ENCODE measurements around the gene CSF2.
A peak's percentile ranks its signal among the peaks of the same experiment; 100 is the strongest.

Gene CSF2

GRCh38 chr5:132064738-132065331 lies 8.8 kb upstream of the CSF2 start:
- Histone ChIP-seq H3K9me3 (ENCODE audit: control insufficient read depth, low read length) (no peaks in the 10 kb centered on the region), H3K4me3 (ENCODE audit: insufficient read depth in 1 of 2, low read depth in 1 of 2, low read length in 2 of 2) (no peak overlapping the region), H2BK12ac (ENCODE audit: low read length in 2 of 2) (no peak overlapping the region), H3K36me3 (ENCODE audit: control insufficient read depth in 1 of 2, insufficient read depth in 2 of 2, low read depth in 1 of 2, low read length in 2 of 2) (no peaks in the 10 kb centered on the region), H3K14ac (ENCODE audit: low read length in 2 of 2) (no peak overlapping the region), H3K23ac (ENCODE audit: low read length in 2 of 2) (no peak overlapping the region), H3K4me2 (ENCODE audit: low read length, poor library complexity, severe bottlenecking) (no peak overlapping the region), H2BK120ac (ENCODE audit: low read depth, low read length) (no peak overlapping the region), H2BK5ac (ENCODE audit: low read depth, low read length, poor library complexity, severe bottlenecking) (no peak overlapping the region), H3K4me1 (ENCODE audit: control insufficient read depth, insufficient read depth, low read depth, low read length) (peaks cover 4% of the 10 kb centered on the region), H3K18ac (ENCODE audit: low read depth in 1 of 2, low read length in 2 of 2) (peak overlapping the region in 1 of 2 experiments; percentile 55), H3K9ac (ENCODE audit: low read length) (no peak overlapping the region), H3K79me1 (replicated peaks; ENCODE audit: low read length, poor library complexity, severe bottlenecking) (no peaks in the 10 kb centered on the region), H3K4ac (ENCODE audit: low read depth in 1 of 2, low read length in 2 of 2) (no peak overlapping the region), H2BK15ac (ENCODE audit: low read depth, poor library complexity, severe bottlenecking) (no peak overlapping the region), H3K27me3 (ENCODE audit: control insufficient read depth in 1 of 2, insufficient read depth in 1 of 2, low read length in 2 of 2) (no peaks in the 10 kb centered on the region), H4K91ac (ENCODE audit: low read length) (no peak overlapping the region), H2AFZ (ENCODE audit: low read depth, low read length) (no peak overlapping the region), H3K27ac (ENCODE audit: low read length, poor library complexity, severe bottlenecking) (no peak overlapping the region), H4K8ac (ENCODE audit: low read length) (peak overlapping the region; percentile 27), H2AK5ac (ENCODE audit: low read length, severe bottlenecking) (no peak overlapping the region)
- WGBS = 66% methylated on average over 11 of the region's 11 CpGs
- DNase-seq = peak; percentile 79

- H3K27ac ChIP-seq (ENCODE audit: low read length, poor library complexity, severe bottlenecking) = no peak overlapping the region
- H4K8ac ChIP-seq (ENCODE audit: low read length) = no peak overlapping the region
- no peaks in the 10 kb centered on the region for H3K36me3 ChIP-seq (ENCODE audit: control insufficient read depth in 1 of 2, insufficient read depth in 2 of 2, low read depth in 1 of 2, low read length in 2 of 2)
- no peak overlapping the region for H2BK120ac ChIP-seq (ENCODE audit: low read depth, low read length)
- peaks cover 4% of the 10 kb centered on the region for H3K4me1 ChIP-seq (ENCODE audit: control insufficient read depth, insufficient read depth, low read depth, low read length)
- 33% methylated on average over 3 of the region's 4 CpGs for WGBS
- H3K9me3 ChIP-seq (ENCODE audit: control insufficient read depth, low read length) = no peaks in the 10 kb centered on the region
- no peak overlapping the region for H3K9ac ChIP-seq (ENCODE audit: low read length)
- no peaks in the 10 kb centered on the region for H3K27me3 ChIP-seq (ENCODE audit: control insufficient read depth in 1 of 2, insufficient read depth in 1 of 2, low read length in 2 of 2)
- H3K23ac ChIP-seq (ENCODE audit: low read length in 2 of 2) = no peak overlapping the region
- no peak overlapping the region for H3K4me3 ChIP-seq (ENCODE audit: insufficient read depth in 1 of 2, low read depth in 1 of 2, low read length in 2 of 2)
- no peaks in the 10 kb centered on the region for H3K79me1 ChIP-seq (replicated peaks; ENCODE audit: low read length, poor library complexity, severe bottlenecking)
- no peak overlapping the region for H3K4me2 ChIP-seq (ENCODE audit: low read length, poor library complexity, severe bottlenecking)
- no peak overlapping the region for H3K18ac ChIP-seq (ENCODE audit: low read depth in 1 of 2, low read length in 2 of 2)
- H2AK5ac ChIP-seq (ENCODE audit: low read length, severe bottlenecking) = no peak overlapping the region
- no peak overlapping the region for H3K4ac ChIP-seq (ENCODE audit: low read depth in 1 of 2, low read length in 2 of 2)
- no peak overlapping the region for H2BK5ac ChIP-seq (ENCODE audit: low read depth, low read length, poor library complexity, severe bottlenecking)
- H4K91ac ChIP-seq (ENCODE audit: low read length) = no peak overlapping the region
- peak overlapping the region in 1 of 2 experiments; percentile 21 for H2BK12ac ChIP-seq (ENCODE audit: low read length in 2 of 2)
- DNase-seq = peak; percentile 72
- H2BK15ac ChIP-seq (ENCODE audit: low read depth, poor library complexity, severe bottlenecking) = no peak overlapping the region
- no peak overlapping the region for H3K14ac ChIP-seq (ENCODE audit: low read length in 2 of 2)
- no peak overlapping the region for H2AFZ ChIP-seq (ENCODE audit: low read depth, low read length)
Measured at GRCh38 chr5:132065351-132065937, 8.1 kb upstream of the CSF2 start.

- peak overlapping the region; percentile 21 to 70 for H2BK12ac ChIP-seq (ENCODE audit: low read length in 2 of 2)
- H2BK15ac ChIP-seq (ENCODE audit: low read depth, poor library complexity, severe bottlenecking) = no peak overlapping the region
- DNase-seq = no peak
- H3K14ac ChIP-seq (ENCODE audit: low read length in 2 of 2) = no peak overlapping the region
- no peak overlapping the region for H3K4me2 ChIP-seq (ENCODE audit: low read length, poor library complexity, severe bottlenecking)
- no peak overlapping the region for H3K4me3 ChIP-seq (ENCODE audit: insufficient read depth in 1 of 2, low read depth in 1 of 2, low read length in 2 of 2)
- H3K27me3 ChIP-seq (ENCODE audit: control insufficient read depth in 1 of 2, insufficient read depth in 1 of 2, low read length in 2 of 2) = no peaks in the 10 kb centered on the region
- no peak overlapping the region for H2AFZ ChIP-seq (ENCODE audit: low read depth, low read length)
- H3K4ac ChIP-seq (ENCODE audit: low read depth in 1 of 2, low read length in 2 of 2) = no peak overlapping the region
- H2BK120ac ChIP-seq (ENCODE audit: low read depth, low read length) = no peak overlapping the region
- no peak overlapping the region for H3K23ac ChIP-seq (ENCODE audit: low read length in 2 of 2)
- no peaks in the 10 kb centered on the region for H3K36me3 ChIP-seq (ENCODE audit: control insufficient read depth in 1 of 2, insufficient read depth in 2 of 2, low read depth in 1 of 2, low read length in 2 of 2)
- no peak overlapping the region for H2BK5ac ChIP-seq (ENCODE audit: low read depth, low read length, poor library complexity, severe bottlenecking)
- H3K9me3 ChIP-seq (ENCODE audit: control insufficient read depth, low read length) = no peaks in the 10 kb centered on the region
- H4K91ac ChIP-seq (ENCODE audit: low read length) = no peak overlapping the region
- no peak overlapping the region for H4K8ac ChIP-seq (ENCODE audit: low read length)
- no peak overlapping the region for H2AK5ac ChIP-seq (ENCODE audit: low read length, severe bottlenecking)
- H3K9ac ChIP-seq (ENCODE audit: low read length) = no peak overlapping the region
- no peaks in the 10 kb centered on the region for H3K79me1 ChIP-seq (replicated peaks; ENCODE audit: low read length, poor library complexity, severe bottlenecking)
- no peak overlapping the region for H3K18ac ChIP-seq (ENCODE audit: low read depth in 1 of 2, low read length in 2 of 2)
- WGBS = 92% methylated on average over 13 of the region's 13 CpGs
- H3K4me1 ChIP-seq (ENCODE audit: control insufficient read depth, insufficient read depth, low read depth, low read length) = peaks cover 4% of the 10 kb centered on the region
- no peak overlapping the region for H3K27ac ChIP-seq (ENCODE audit: low read length, poor library complexity, severe bottlenecking)
Measured at GRCh38 chr5:132065951-132066701, 7.5 kb upstream of the CSF2 start.

GRCh38 chr5:132066871-132067270 lies 6.7 kb upstream of the CSF2 start:
- Histone ChIP-seq H2BK12ac (ENCODE audit: low read length in 2 of 2) (no peak overlapping the region), H3K23ac (ENCODE audit: low read length in 2 of 2) (no peak overlapping the region), H3K79me1 (replicated peaks; ENCODE audit: low read length, poor library complexity, severe bottlenecking) (no peaks in the 10 kb centered on the region), H3K4me1 (ENCODE audit: control insufficient read depth, insufficient read depth, low read depth, low read length) (peaks cover 4% of the 10 kb centered on the region), H3K9ac (ENCODE audit: low read length) (no peak overlapping the region), H2BK15ac (ENCODE audit: low read depth, poor library complexity, severe bottlenecking) (no peak overlapping the region), H3K9me3 (ENCODE audit: control insufficient read depth, low read length) (no peaks in the 10 kb centered on the region), H3K18ac (ENCODE audit: low read depth in 1 of 2, low read length in 2 of 2) (no peak overlapping the region), H3K27ac (ENCODE audit: low read length, poor library complexity, severe bottlenecking) (no peak overlapping the region), H4K91ac (ENCODE audit: low read length) (no peak overlapping the region), H3K4ac (ENCODE audit: low read depth in 1 of 2, low read length in 2 of 2) (no peak overlapping the region), H2BK120ac (ENCODE audit: low read depth, low read length) (no peak overlapping the region), H2AK5ac (ENCODE audit: low read length, severe bottlenecking) (no peak overlapping the region), H3K14ac (ENCODE audit: low read length in 2 of 2) (no peak overlapping the region), H4K8ac (ENCODE audit: low read length) (no peak overlapping the region), H3K4me2 (ENCODE audit: low read length, poor library complexity, severe bottlenecking) (no peak overlapping the region), H3K36me3 (ENCODE audit: control insufficient read depth in 1 of 2, insufficient read depth in 2 of 2, low read depth in 1 of 2, low read length in 2 of 2) (no peaks in the 10 kb centered on the region), H3K27me3 (ENCODE audit: control insufficient read depth in 1 of 2, insufficient read depth in 1 of 2, low read length in 2 of 2) (no peaks in the 10 kb centered on the region), H3K4me3 (ENCODE audit: insufficient read depth in 1 of 2, low read depth in 1 of 2, low read length in 2 of 2) (no peak overlapping the region), H2AFZ (ENCODE audit: low read depth, low read length) (no peak overlapping the region), H2BK5ac (ENCODE audit: low read depth, low read length, poor library complexity, severe bottlenecking) (no peak overlapping the region)
- no peak for DNase-seq
- 88% methylated on average over 4 of the region's 4 CpGs for WGBS
